NCI-H446 (cell line): Measurements from ENCODE around the gene COL15A1.

Source experiments
- DNase-seq, 2 experiments: peaks; one replicate each; lab custom pipeline; 2025; lab: John Stamatoyannopoulos, UW

COL15A1 gene

GRCh38 chr9:99056886-99057664, 113.4 kb downstream of the COL15A1 start:
- DNase-seq: no peak

GRCh38 chr9:99057665-99058625, 114.2 kb downstream of the COL15A1 start:
- no peak for DNase-seq

- no peak for DNase-seq
Observed at GRCh38 chr9:99058964-99059921, 115.5 kb downstream of the COL15A1 start.

GRCh38 chr9:99060621-99061020, 116.9 kb downstream of the COL15A1 start:
- DNase-seq: no peak

- DNase-seq: no peak
Observed at GRCh38 chr9:99062549-99062948, 118.8 kb downstream of the COL15A1 start.

- no peak for DNase-seq
Observed at GRCh38 chr9:99063522-99063921, 119.8 kb downstream of the COL15A1 start.

- no peak for DNase-seq
Observed at GRCh38 chr9:99066571-99066970, 122.9 kb downstream of the COL15A1 start.

- no peak for DNase-seq
Observed at GRCh38 chr9:99069075-99069474, 125.4 kb downstream of the COL15A1 start.

GRCh38 chr9:99069546-99069945, 125.8 kb downstream of the COL15A1 start:
- no peak for DNase-seq

- no peak for DNase-seq
Observed at GRCh38 chr9:99070681-99071080, 127.0 kb downstream of the COL15A1 start.

- no peak for DNase-seq
Observed at GRCh38 chr9:99071313-99072039, 127.8 kb downstream of the COL15A1 start.

- no peak for DNase-seq
Observed at GRCh38 chr9:99072040-99072394, 128.3 kb downstream of the COL15A1 start.

- no peak for DNase-seq
Observed at GRCh38 chr9:99073347-99073746, 129.6 kb downstream of the COL15A1 start.

- no peak for DNase-seq
Observed at GRCh38 chr9:99073985-99074901, 130.5 kb downstream of the COL15A1 start.

- no peak for DNase-seq
Observed at GRCh38 chr9:99074902-99075245, 131.2 kb downstream of the COL15A1 start.

GRCh38 chr9:99075246-99075912, 131.7 kb downstream of the COL15A1 start:
- DNase-seq: no peak

- DNase-seq: no peak
Observed at GRCh38 chr9:99076030-99076429, 132.3 kb downstream of the COL15A1 start.

- no peak for DNase-seq
Observed at GRCh38 chr9:99076483-99077171, 132.9 kb downstream of the COL15A1 start.

GRCh38 chr9:99078717-99079116, 135.0 kb downstream of the COL15A1 start:
- DNase-seq: no peak
